HUES64 (cell line): ENCODE results near the gene DAZAP1.

Experiments used
- H3K27ac ChIP-seq: 2 replicates; pipeline ENCODE4 v1.7.0; 2013; ENCODE audit warnings: low read depth, low read length, inconsistent platforms
- H3K27me3 ChIP-seq: 2 replicates; pipeline ENCODE4 v1.6.1; 2013; ENCODE audit warnings: mild to moderate bottlenecking, low read length; ENCODE audit not compliant: insufficient read depth
- H3K36me3 ChIP-seq: 2 replicates; pipeline ENCODE4 v1.6.1; 2013; ENCODE audit warnings: mild to moderate bottlenecking, low read length; ENCODE audit not compliant: insufficient read depth
- H3K4me1 ChIP-seq: 2 replicates; pipeline ENCODE4 v1.6.1; 2013; ENCODE audit warnings: mild to moderate bottlenecking, low read length, moderate library complexity; ENCODE audit not compliant: insufficient read depth
- H3K4me3 ChIP-seq: 2 replicates; pipeline ENCODE4 v1.5.1; 2013; ENCODE audit warnings: mild to moderate bottlenecking, low read length, moderate library complexity
- H3K9ac ChIP-seq: 2 replicates; pipeline ENCODE4 v1.6.1; 2013; ENCODE audit warnings: mild to moderate bottlenecking, low read depth, low read length
- H3K9me3 ChIP-seq: 2 replicates; pipeline ENCODE4 v1.6.1; 2013; ENCODE audit warnings: low read depth, low read length; ENCODE audit not compliant: insufficient read depth
- WGBS: fragments of 150-250, 120-280 bp; methylation state at CpG from one replicate; pipeline ENCODE4 v1.1.7; 2013; ENCODE audit warnings: missing lambda C conversion rate; 5-methylcytosine and 5-hydroxymethylcytosine counted together

Gene DAZAP1

DNA sequence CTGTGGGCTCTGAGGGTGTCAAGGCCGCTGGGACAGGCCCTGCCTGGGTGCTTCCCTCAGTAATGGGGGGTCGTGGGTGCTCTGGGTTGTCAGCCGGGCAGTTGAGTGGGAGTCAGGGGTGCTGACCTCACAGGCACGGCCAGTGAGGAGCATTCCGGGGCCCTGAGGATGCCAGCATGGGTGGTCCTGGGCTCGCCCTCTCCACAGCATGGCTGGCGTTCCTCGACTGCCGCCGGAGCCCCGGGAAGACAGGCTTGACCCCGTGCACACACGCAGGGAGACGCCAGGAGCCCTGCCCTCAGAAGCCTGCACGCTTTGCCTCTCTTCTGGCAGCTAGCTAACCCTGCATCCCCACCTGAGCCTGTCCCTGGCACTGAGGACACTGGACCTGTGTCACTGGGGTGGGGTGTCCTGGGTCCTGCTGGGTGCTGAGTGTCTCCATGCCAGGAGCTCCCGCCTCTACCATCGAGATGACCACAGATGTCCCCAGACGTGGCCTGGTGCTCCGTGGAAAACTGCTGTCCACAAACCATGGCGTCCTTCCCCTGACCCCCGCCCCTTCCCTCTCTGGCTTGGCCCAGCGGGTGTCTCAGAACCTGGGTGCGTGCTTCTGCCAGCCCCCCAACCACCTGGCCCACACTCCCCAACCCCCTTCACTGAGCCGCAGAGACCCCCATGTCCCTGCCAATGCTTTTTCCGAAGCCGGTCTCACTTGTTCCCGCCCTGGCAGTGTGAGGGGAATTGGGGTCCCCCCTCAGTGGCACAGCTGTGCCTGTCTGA lies 28.1 kb upstream of the DAZAP1 start:
- H3K9ac ChIP-seq = no peak overlapping the region
- H3K4me1 ChIP-seq = peaks cover 3% of the 10 kb centered on the region; the same call in 1 of the 2 replicates
- no peak overlapping the region for H3K27ac ChIP-seq
- 93% methylated on average over 26 of the region's 27 CpGs for WGBS
- H3K36me3 ChIP-seq = peaks cover 26% of the 10 kb centered on the region
- no peaks in the 10 kb centered on the region for H3K9me3 ChIP-seq
- no peak overlapping the region for H3K4me3 ChIP-seq
- H3K27me3 ChIP-seq = no peaks in the 10 kb centered on the region

DNA sequence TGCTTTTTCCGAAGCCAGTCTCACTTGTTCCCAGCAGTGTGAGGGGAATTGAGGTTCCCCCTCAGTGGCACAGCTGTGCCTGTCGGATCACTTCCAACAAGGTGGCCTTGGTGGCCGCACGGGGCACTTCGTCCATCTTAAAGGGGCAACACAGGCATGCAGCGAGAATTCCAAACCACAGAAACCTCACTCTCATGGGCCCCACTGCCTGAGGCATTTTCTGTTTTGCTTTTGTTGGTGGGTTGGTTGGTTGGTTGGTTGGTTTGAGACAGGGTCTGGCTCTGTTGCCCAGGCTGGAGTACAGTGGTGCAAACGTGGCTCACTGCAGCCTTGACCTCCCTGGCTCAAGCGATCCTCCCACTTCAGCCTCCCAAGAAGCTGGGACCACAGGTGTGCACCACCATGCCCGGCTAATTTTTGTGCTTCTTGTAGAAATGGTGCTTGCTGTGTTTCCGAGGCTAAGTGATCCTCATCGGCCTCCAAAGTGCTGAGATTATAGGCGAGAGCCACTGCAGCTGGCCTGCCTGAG lies 27.4 kb upstream of the DAZAP1 start:
- 91% methylated on average over 12 of the region's 12 CpGs for WGBS
- H3K4me1 ChIP-seq = peaks cover 7% of the 10 kb centered on the region; the same call in 1 of the 2 replicates
- H3K27me3 ChIP-seq = no peaks in the 10 kb centered on the region
- H3K9ac ChIP-seq = no peak overlapping the region
- H3K4me3 ChIP-seq = no peak overlapping the region
- H3K9me3 ChIP-seq = no peaks in the 10 kb centered on the region
- peaks cover 20% of the 10 kb centered on the region for H3K36me3 ChIP-seq
- no peak overlapping the region for H3K27ac ChIP-seq

DNA sequence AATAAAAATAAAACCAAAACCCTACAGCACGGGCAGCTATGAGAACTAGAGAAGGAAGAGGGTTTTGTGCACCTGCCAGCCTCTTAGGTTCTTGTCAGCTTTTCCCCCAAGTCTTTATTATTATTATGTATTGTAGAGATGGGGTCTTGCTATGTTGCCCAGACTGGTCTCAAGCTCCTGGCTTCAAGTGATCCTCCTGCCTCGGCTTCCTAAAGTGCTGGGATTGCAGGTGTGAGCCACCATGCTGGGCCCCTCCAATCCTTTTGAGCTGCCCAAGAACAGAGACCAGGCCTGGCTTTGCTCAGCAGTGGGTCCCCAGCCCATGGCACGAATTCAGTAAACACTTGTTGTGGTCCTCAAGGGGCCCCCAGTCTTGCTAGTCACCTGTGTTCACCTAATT lies 25.1 kb upstream of the DAZAP1 start:
- WGBS = 93% methylated on average over 3 of the region's 3 CpGs
- Histone ChIP-seq H3K36me3 (peaks cover 10% of the 10 kb centered on the region), H3K4me3 (no peak overlapping the region), H3K27ac (no peak overlapping the region), H3K4me1 (peaks cover 7% of the 10 kb centered on the region; the same call in 1 of the 2 replicates), H3K27me3 (no peaks in the 10 kb centered on the region), H3K9ac (no peak overlapping the region), H3K9me3 (no peaks in the 10 kb centered on the region)

DNA sequence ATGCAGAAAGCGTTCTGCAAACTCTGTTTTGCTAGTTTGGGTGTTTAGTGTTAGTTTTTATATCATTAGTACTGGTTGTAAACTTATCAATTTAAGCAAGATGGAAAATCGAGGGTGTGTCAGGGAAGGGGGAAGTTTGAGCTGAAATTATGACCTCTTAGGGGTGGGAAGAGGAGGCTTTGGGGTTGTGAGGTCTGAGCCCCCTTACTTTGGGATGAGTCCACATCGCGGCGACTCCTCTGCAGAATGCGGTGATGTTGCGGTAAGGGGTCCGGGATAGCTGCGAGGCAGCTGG lies 24.4 kb upstream of the DAZAP1 start:
- H3K9me3 ChIP-seq = no peaks in the 10 kb centered on the region
- H3K9ac ChIP-seq = no peak overlapping the region
- WGBS = 17% methylated on average over 9 of the region's 9 CpGs
- H3K4me1 ChIP-seq = peaks cover 7% of the 10 kb centered on the region; the same call in 1 of the 2 replicates
- peaks cover 3% of the 10 kb centered on the region; the same call in 1 of the 2 replicates for H3K36me3 ChIP-seq
- H3K27ac ChIP-seq = no peak overlapping the region
- peak overlapping the region; percentile 91 for H3K4me3 ChIP-seq
- H3K27me3 ChIP-seq = no peaks in the 10 kb centered on the region

DNA sequence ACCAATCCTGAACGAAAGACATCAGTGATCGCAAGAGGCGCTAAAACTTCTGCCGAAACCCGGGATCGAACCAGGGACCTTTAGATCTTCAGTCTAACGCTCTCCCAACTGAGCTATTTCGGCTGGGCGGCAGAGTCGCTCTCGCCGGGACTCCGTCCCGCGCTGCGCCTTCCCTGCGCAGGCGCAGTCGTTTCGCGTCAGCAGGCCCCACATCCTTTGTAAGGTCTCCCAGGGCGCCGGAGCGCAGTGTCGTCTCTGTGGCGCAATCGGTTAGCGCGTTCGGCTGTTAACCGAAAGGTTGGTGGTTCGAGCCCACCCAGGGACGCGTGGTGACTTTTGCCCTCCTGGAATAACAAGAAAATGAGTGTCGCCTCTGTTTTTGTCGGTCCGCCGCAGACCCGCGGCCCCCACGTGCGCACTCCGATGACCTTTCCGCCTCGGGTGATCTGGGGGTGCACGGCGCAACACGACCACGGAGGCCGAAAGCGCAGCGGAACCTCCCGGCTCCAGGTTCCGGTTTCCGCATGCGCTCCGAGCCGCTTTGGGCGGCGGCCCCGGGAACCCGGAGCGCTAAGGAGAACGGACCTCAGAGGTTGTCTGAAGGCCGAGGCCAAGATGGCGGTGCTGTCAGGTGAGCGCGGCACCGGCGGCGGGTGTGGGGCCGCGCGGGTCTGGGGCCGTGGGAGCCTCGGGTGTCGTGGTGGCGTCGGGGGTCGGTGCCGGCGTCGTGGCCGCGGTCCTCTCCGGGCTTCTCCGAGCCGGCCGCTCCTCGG lies 23.9 kb upstream of the DAZAP1 start, which contains the start of gene NDUFS7:
NDUFS7 (plus strand) TSS at position 596 of the 773 bp plus-strand sequence; CDS start at position 616, 20 bp downstream.
- under 1% methylated on average over 90 of the region's 90 CpGs for WGBS
- H3K9ac ChIP-seq = peak within 1 kb of the TSS; percentile 76
- H3K9me3 ChIP-seq = no peaks in the 10 kb centered on the region
- no peaks in the 10 kb centered on the region for H3K27me3 ChIP-seq
- H3K4me1 ChIP-seq = peaks cover 7% of the 10 kb centered on the region; the same call in 1 of the 2 replicates
- H3K4me3 ChIP-seq = peak within 1 kb of the TSS; percentile 91
- peak within 1 kb of the TSS; percentile 91 for H3K27ac ChIP-seq
- peaks cover under 1% of the 10 kb centered on the region; the same call in 1 of the 2 replicates for H3K36me3 ChIP-seq

DNA sequence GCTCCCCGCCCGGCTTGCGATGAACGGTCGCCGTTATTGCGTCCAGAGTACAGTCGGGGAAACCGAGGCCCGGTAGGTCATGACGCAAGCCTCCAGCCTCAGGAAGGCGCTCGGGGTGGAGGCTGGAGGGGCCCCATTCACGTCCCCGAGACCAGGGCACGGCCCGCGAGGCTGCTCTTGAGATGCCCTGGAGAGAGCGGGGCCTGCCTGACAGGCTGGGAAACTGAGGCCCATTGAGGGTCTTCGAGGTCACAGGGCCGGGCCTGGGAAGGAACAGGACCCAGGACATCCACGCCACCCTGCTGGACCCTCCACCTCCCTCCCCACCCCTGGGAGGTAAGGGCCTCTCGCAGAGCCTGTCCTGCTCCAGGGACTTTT lies 23.3 kb upstream of the DAZAP1 start:
- Histone ChIP-seq H3K36me3 (peaks cover 6% of the 10 kb centered on the region), H3K27ac (peak overlapping the region; percentile 48; the same call in 1 of the 2 replicates), H3K27me3 (no peaks in the 10 kb centered on the region), H3K4me1 (peaks cover 7% of the 10 kb centered on the region; the same call in 1 of the 2 replicates), H3K9me3 (no peaks in the 10 kb centered on the region), H3K4me3 (peak overlapping the region; percentile 91), H3K9ac (peak overlapping the region; percentile 76)
- 1% methylated on average over 23 of the region's 23 CpGs for WGBS

DNA sequence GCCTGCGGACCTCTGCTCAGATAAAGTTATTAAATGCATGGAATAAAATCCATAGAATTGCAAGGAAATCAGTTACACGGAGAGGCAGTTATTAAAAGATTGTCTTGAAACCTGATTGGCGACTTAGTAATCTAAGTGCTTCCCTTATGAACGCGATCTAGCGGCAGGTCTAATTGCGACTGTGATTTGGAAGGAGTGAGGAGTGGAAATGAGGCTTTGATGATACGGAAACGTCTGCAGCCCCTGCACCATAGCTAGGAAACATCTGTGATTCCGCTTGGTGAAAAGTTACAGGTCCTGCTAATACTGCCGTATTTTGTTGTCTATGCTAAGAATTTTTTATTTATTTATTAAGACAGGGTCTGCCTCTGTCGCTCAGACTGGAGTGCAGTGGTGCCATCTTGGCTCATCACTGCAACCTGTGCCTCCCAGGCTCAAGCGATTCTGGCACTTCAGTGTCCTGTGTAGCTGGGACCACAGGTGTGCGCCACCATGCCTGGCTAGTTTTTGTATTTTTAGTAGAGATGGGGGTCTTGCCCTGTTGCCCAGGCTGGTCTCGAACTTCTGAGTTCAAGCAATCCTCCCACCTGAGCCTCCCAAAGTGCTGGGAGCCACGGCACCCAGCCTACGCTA lies 22.8 kb upstream of the DAZAP1 start:
- Histone ChIP-seq H3K4me3 (peak overlapping the region; percentile 91), H3K9ac (peak overlapping the region; percentile 76), H3K27ac (no peak overlapping the region), H3K36me3 (peaks cover 11% of the 10 kb centered on the region), H3K27me3 (no peaks in the 10 kb centered on the region), H3K4me1 (peaks cover 7% of the 10 kb centered on the region; the same call in 1 of the 2 replicates), H3K9me3 (no peaks in the 10 kb centered on the region)
- WGBS = 53% methylated on average over 17 of the region's 17 CpGs

DNA sequence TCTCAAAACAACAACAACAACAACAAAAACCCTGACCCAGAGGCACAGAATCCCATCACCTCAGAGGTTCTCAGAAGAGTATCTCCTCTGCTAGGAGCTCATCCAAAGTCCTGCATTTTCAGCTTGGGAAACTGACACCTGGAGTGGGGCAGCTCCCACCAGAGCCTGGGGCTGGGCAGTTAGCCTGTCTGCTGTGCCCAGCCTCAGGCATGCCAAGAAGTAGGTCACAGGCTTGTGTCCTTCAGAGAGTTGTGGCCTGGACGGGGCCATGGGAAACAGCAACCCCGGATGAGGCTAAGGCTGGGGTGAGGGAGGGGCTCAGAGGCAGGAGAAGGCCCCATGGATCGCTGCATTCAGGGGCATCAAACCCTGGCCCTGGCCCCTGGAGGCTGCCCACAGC lies 21.6 kb upstream of the DAZAP1 start:
- 93% methylated on average over 3 of the region's 3 CpGs for WGBS
- Histone ChIP-seq H3K36me3 (peaks cover 12% of the 10 kb centered on the region), H3K4me3 (no peak overlapping the region), H3K4me1 (peaks cover 7% of the 10 kb centered on the region; the same call in 1 of the 2 replicates), H3K9ac (no peak overlapping the region), H3K9me3 (no peaks in the 10 kb centered on the region), H3K27me3 (no peaks in the 10 kb centered on the region), H3K27ac (no peak overlapping the region)

DNA sequence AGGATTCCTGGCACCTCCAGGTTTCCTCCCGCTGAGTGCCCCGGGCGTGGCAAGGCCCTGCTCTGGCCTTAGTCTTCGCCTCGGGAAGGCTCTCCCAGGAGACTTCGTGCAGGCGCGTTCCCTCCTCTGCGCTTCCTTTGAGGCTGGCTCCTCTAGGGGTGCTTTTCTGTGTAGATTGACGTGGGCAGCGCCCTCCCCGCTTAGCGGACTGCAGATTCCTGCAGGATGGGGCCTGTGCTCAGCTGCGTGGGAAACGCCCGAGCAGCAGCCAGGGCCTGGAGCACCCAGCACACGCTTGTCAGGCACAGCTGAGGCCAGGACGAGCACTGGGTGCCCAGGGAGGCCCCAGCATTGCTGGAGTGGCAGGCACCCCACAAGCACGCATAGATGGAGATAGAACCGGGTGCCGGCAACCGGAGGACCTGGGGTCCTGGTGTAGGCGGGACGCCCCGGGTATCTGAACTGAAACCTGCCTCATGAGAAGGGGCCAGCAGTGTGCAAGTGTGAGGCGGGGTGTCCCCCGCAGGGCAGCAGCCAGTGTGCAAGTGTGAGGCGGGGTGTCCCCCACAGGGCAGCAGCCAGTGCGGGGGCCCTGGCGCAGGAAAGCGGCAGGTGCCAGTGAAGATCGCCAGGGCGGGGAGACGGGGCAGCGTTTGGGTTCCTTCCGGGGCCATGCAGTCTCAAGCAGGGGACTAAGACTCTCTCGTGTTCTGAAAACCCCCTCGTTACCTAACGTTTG lies 20.3 kb upstream of the DAZAP1 start:
- Histone ChIP-seq H3K4me1 (peaks cover 3% of the 10 kb centered on the region; the same call in 1 of the 2 replicates), H3K27ac (no peak overlapping the region), H3K27me3 (no peaks in the 10 kb centered on the region), H3K4me3 (no peak overlapping the region), H3K9me3 (no peaks in the 10 kb centered on the region), H3K9ac (no peak overlapping the region), H3K36me3 (peaks cover 19% of the 10 kb centered on the region)
- 93% methylated on average over 39 of the region's 39 CpGs for WGBS
